ENCODE results near the gene CNGA3.

DNA sequence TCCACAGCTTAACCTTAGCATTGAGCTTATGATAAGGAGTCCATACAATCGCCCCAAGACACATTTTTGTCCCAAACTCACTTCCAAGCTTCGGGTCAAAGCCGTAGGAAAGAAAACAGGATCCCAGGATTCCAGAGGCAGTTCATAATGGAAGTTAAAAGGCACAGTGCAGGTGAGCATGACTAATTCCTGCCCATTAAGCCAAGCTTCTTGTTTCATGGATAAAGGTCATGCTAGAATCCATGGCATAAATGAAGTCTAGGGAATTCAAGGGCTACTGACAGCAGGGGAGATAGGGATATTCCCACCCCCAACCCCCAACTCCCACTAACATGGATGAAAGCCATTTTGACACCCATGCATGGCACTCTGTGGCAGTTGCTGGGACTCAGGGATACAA lies 88.2 kb downstream of the CNGA3 start:
- TF ChIP-seq, protein P1, sequence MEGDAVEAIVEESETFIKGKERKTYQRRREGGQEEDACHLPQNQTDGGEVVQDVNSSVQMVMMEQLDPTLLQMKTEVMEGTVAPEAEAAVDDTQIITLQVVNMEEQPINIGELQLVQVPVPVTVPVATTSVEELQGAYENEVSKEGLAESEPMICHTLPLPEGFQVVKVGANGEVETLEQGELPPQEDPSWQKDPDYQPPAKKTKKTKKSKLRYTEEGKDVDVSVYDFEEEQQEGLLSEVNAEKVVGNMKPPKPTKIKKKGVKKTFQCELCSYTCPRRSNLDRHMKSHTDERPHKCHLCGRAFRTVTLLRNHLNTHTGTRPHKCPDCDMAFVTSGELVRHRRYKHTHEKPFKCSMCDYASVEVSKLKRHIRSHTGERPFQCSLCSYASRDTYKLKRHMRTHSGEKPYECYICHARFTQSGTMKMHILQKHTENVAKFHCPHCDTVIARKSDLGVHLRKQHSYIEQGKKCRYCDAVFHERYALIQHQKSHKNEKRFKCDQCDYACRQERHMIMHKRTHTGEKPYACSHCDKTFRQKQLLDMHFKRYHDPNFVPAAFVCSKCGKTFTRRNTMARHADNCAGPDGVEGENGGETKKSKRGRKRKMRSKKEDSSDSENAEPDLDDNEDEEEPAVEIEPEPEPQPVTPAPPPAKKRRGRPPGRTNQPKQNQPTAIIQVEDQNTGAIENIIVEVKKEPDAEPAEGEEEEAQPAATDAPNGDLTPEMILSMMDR (conservative IDR thresholded peaks at IDR 0.05; ENCODE audit: low read length) = no peak
- no peak for TF ChIP-seq EZH2phosphoT487 (IDR thresholded peaks at IDR 0.05; ENCODE audit: borderline replicate concordance, low read depth, low read length)

Data from OCI-LY7 (cell line).